ENCODE data around the gene PLOD1.
"Not testable (repeated sequence)": the region's sequence is repeated elsewhere in the genome, so short reads cannot be mapped to it uniquely, and the experiment has no call there.

Gene PLOD1

GRCh38 chr1:11938722-11939526, 4.4 kb downstream of the PLOD1 start:
- DNase-seq, result no peak
- ATAC-seq, result no peak

- ATAC-seq, DNase-seq: not testable (repeated sequence)
Measured at GRCh38 chr1:11939794-11940193, 5.3 kb downstream of the PLOD1 start.

GRCh38 chr1:11940260-11940921, 5.9 kb downstream of the PLOD1 start:
- no peak for DNase-seq

GRCh38 chr1:11942280-11942679, 7.8 kb downstream of the PLOD1 start:
- no peak for ATAC-seq

More at GRCh38 chr1:11940260-11940921, 5.9 kb downstream of the PLOD1 start:
- no peak for ATAC-seq

GRCh38 chr1:11943619-11944018, 9.1 kb downstream of the PLOD1 start:
- ATAC-seq, result no peak

More at GRCh38 chr1:11942280-11942679, 7.8 kb downstream of the PLOD1 start:
- no peak for DNase-seq

GRCh38 chr1:11944358-11944931, 9.9 kb downstream of the PLOD1 start:
- DNase-seq (no peak), ATAC-seq (no peak)

More at GRCh38 chr1:11943619-11944018, 9.1 kb downstream of the PLOD1 start:
- DNase-seq, result no peak

- ATAC-seq, result no peak
- DNase-seq, result no peak
Measured at GRCh38 chr1:11946647-11947046, 12.1 kb downstream of the PLOD1 start.

GRCh38 chr1:11948822-11949458, 14.4 kb downstream of the PLOD1 start:
- DNase-seq, result peak; percentile 30

GRCh38 chr1:11951901-11952300, 17.4 kb downstream of the PLOD1 start:
- ATAC-seq (no peak), DNase-seq (no peak)

More at GRCh38 chr1:11948822-11949458, 14.4 kb downstream of the PLOD1 start:
- ATAC-seq, result no peak

- ATAC-seq, result no peak
Measured at GRCh38 chr1:11952455-11953109, 18.1 kb downstream of the PLOD1 start.

GRCh38 chr1:11955221-11955620, 20.7 kb downstream of the PLOD1 start:
- ATAC-seq (no peak), DNase-seq (no peak)

More at GRCh38 chr1:11952455-11953109, 18.1 kb downstream of the PLOD1 start:
- no peak for DNase-seq

- no peak for ATAC-seq
- DNase-seq, result no peak
Measured at GRCh38 chr1:11957398-11957797, 22.9 kb downstream of the PLOD1 start.

- DNase-seq, result no peak
- no peak for ATAC-seq
Measured at GRCh38 chr1:11957897-11958296, 23.4 kb downstream of the PLOD1 start.

- ATAC-seq (no peak), DNase-seq (no peak)
Measured at GRCh38 chr1:11960276-11960675, 25.8 kb downstream of the PLOD1 start.

- no peak for ATAC-seq
Measured at GRCh38 chr1:11960715-11961114, 26.2 kb downstream of the PLOD1 start.

GRCh38 chr1:11961230-11961629, 26.7 kb downstream of the PLOD1 start:
- ATAC-seq (no peak), DNase-seq (no peak)

More at GRCh38 chr1:11960715-11961114, 26.2 kb downstream of the PLOD1 start:
- no peak for DNase-seq

- ATAC-seq (no peak), DNase-seq (no peak)
Measured at GRCh38 chr1:11963622-11964021, 29.1 kb downstream of the PLOD1 start.

GRCh38 chr1:11964656-11965055, 30.1 kb downstream of the PLOD1 start:
- ATAC-seq, result no peak

GRCh38 chr1:11967028-11967547, 32.6 kb downstream of the PLOD1 start:
- ATAC-seq (no peak), DNase-seq (no peak)

More at GRCh38 chr1:11964656-11965055, 30.1 kb downstream of the PLOD1 start:
- no peak for DNase-seq

GRCh38 chr1:11970441-11971185, 36.1 kb downstream of the PLOD1 start:
- ATAC-seq, result no peak

GRCh38 chr1:11977625-11978024, 43.1 kb downstream of the PLOD1 start:
- no peak for DNase-seq
- ATAC-seq, result no peak

More at GRCh38 chr1:11970441-11971185, 36.1 kb downstream of the PLOD1 start:
- no peak for DNase-seq

Measured in stimulated activated naive CD8-positive, alpha-beta T cell treated with anti-CD3 and anti-CD28 coated beads, Interleukin-15, Interleukin-2, amounts not matched to agents 100 U/mL and 50 U/mL, for 24 hours (primary cell).